Glutamatergic neuron (in vitro differentiated cells): ENCODE results near the gene CHDH. TPM values are rescaled to one million over a fixed set of nuclear protein-coding genes. Genes with fewer than 3 reads are reported as not detected.

ENCODE experiments used
- DNase-seq: peaks from one replicate; pipeline ENCODE4 v3.0.0; 2022
- H3K27ac Mint-ChIP-seq: one replicate; pipeline ENCODE4 v1.8.0; 2020; ENCODE audit warnings: mild to moderate bottlenecking, mixed read lengths, inconsistent platforms; ENCODE audit not compliant: unreplicated experiment
- H3K27me3 Mint-ChIP-seq: one replicate; pipeline ENCODE4 v1.8.0; 2020; ENCODE audit warnings: mild to moderate bottlenecking, moderate library complexity, mixed read lengths, inconsistent platforms; ENCODE audit not compliant: unreplicated experiment
- H3K36me3 Mint-ChIP-seq: one replicate; pipeline ENCODE4 v1.8.0; 2020; ENCODE audit warnings: mild to moderate bottlenecking, mixed read lengths, inconsistent platforms; ENCODE audit not compliant: unreplicated experiment
- H3K4me1 Mint-ChIP-seq: one replicate; pipeline ENCODE4 v1.8.0; 2020; ENCODE audit warnings: mild to moderate bottlenecking, low read depth, mixed read lengths, inconsistent platforms; ENCODE audit not compliant: unreplicated experiment
- H3K4me3 Mint-ChIP-seq: one replicate; pipeline ENCODE4 v1.8.0; 2020; ENCODE audit warnings: mild to moderate bottlenecking, mixed read lengths, inconsistent platforms; ENCODE audit not compliant: unreplicated experiment
- H3K9me3 Mint-ChIP-seq: one replicate; pipeline ENCODE4 v1.8.0; 2020; ENCODE audit warnings: mild to moderate bottlenecking, moderate library complexity, mixed read lengths, inconsistent platforms; ENCODE audit not compliant: unreplicated experiment
- total RNA-seq: library from RNA; stranded (reverse); fragmentation: NEBNext Ultra II Directional; extraction: Animal tissue kit (Norgen Biotek cat#: 25700); gene quantifications from one replicate; pipeline ENCODE4 v1.2.1, GENCODE V29; 2021; ENCODE audit not compliant: unreplicated experiment
- TF ChIP-seq, protein P1 (sequence below): fragments of 200-600 bp; sonication (generic); IDR thresholded peaks from one replicate; pipeline ENCODE4 v1.5.0; 2021; ENCODE audit not compliant: partially characterized antibody, unreplicated experiment

The CHDH gene
- total RNA-seq, 1 donor from 2014 or later = 0.61 TPM

DNA sequence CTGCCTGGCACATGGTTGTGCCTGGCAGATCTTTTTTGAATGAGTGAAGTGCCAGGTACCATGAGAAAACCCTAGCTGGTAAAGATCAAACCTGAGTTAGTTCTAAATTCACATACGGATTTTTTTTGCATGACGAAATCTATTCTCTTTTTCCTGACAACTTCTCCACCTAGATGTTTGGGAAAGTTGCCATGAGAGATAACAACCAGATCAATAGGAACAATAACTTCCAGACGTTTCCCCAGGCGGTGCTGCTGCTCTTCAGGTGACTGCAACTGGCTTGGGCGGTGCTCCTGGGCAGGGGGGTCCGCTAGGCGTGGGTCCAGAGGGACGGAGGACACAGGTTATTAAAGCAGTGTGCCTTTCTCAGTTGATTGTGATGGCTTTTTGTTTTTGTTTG is 71.8 kb downstream of the CHDH start:
- TF ChIP-seq, protein P1, sequence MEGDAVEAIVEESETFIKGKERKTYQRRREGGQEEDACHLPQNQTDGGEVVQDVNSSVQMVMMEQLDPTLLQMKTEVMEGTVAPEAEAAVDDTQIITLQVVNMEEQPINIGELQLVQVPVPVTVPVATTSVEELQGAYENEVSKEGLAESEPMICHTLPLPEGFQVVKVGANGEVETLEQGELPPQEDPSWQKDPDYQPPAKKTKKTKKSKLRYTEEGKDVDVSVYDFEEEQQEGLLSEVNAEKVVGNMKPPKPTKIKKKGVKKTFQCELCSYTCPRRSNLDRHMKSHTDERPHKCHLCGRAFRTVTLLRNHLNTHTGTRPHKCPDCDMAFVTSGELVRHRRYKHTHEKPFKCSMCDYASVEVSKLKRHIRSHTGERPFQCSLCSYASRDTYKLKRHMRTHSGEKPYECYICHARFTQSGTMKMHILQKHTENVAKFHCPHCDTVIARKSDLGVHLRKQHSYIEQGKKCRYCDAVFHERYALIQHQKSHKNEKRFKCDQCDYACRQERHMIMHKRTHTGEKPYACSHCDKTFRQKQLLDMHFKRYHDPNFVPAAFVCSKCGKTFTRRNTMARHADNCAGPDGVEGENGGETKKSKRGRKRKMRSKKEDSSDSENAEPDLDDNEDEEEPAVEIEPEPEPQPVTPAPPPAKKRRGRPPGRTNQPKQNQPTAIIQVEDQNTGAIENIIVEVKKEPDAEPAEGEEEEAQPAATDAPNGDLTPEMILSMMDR = no peak
- no peak for DNase-seq
- Mint-ChIP-seq H3K36me3 (peaks cover 6% of the 10 kb centered on the region), H3K4me1 (peaks cover 11% of the 10 kb centered on the region), H3K9me3 (peaks cover 10% of the 10 kb centered on the region), H3K27ac (no peak overlapping the region), H3K4me3 (no peak overlapping the region), H3K27me3 (no peaks in the 10 kb centered on the region)

DNA sequence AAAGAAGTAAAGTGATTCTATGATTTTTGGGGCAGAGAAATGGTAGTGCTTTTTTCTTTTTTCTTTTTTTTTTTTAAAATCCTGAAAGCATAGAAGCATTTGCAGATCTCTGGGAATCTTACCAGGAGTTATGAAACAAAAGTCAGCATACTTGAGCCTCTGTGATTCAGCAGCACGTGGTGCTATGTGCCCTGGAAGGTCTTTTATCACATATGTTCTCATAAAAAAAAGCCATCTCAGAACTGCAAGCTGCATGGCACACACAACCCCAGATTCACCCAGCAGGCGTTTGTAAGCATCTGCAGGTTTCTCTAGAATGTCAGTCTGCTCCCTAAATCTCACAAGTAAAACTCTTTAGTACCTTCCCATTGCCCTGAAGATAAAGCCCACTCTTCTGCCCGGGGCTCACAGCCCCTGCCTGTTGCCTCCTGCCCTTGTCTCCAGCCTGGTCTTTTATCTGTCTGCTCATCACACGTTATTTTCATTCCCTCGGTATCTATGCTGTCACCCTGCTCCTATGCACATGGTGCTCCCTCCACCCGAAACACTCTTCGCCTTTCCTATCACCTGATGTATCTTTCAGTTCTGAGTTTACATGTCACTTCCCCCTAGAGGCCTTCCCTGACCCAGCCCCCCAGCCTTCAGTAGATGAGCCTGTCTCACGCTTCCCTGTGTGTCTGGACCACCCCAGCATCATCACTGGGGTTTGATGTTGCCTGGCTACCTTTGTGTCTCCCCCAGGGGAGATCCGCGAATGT is 72.4 kb downstream of the CHDH start:
- Mint-ChIP-seq H3K9me3 (peaks cover 10% of the 10 kb centered on the region), H3K36me3 (peaks cover 6% of the 10 kb centered on the region), H3K4me3 (no peak overlapping the region), H3K27me3 (no peaks in the 10 kb centered on the region), H3K4me1 (peaks cover 14% of the 10 kb centered on the region), H3K27ac (no peak overlapping the region)
- no peak for DNase-seq
- TF ChIP-seq, protein P1 = no peak

DNA sequence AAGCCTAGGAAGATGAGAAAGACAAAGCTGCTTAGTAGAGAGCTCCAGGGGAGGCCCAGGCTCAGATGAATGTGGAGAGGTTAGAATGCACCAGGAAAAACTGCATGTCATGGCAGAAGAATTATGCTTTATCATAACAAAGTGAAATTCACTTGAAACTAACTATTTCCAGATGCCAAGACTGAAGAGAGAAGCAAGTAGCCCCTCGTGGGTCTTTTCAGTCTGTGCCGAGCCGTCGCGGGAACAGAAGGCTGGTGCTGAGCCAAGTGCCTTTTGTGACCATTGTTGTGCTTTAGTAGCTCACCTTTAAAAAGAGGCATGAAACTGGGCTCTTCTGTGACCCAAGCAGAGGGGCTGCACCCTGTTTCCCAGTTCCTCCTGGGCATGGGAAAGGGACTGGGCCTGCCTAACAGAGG is 73.2 kb downstream of the CHDH start:
- Mint-ChIP-seq H3K27me3 (no peaks in the 10 kb centered on the region), H3K4me1 (peaks cover 15% of the 10 kb centered on the region), H3K4me3 (no peak overlapping the region), H3K27ac (no peak overlapping the region), H3K9me3 (peaks cover 10% of the 10 kb centered on the region), H3K36me3 (peaks cover 6% of the 10 kb centered on the region)
- TF ChIP-seq, protein P1 = no peak
- no peak for DNase-seq

DNA sequence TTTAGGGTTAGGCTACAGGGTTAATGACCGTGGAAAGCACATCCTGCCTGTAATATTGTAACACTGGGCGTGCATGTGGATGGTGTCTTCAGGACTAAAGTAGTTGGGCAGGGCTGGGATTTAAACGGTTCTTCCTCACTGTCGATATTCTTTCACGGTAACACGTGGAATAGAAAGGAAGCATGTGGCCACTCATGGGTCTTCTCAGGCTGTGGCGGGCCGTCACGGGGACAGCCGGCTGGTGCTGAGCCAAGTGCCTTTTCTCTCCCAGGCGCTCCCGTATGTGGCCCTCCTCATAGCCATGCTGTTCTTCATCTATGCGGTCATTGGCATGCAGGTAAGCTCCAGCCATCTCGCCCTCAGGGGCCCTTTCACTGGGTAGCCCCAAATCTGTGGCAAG is 73.7 kb downstream of the CHDH start:
- Mint-ChIP-seq H3K36me3 (peaks cover 6% of the 10 kb centered on the region), H3K4me3 (no peak overlapping the region), H3K4me1 (peaks cover 15% of the 10 kb centered on the region), H3K27ac (no peak overlapping the region), H3K9me3 (peaks cover 10% of the 10 kb centered on the region), H3K27me3 (no peaks in the 10 kb centered on the region)
- TF ChIP-seq, protein P1 = no peak
- no peak for DNase-seq
